Fibroblast of skin of left biceps (primary cell): Measurements from ENCODE around the gene KCTD11.
"Not testable (repeated sequence)": the region's sequence is repeated elsewhere in the genome, so short reads cannot be mapped to it uniquely, and the experiment has no call there.

Experiments used
- DNase-seq, 2 experiments: peaks; one replicate each; pipeline ENCODE4 v3.0.0-alpha.2; 2013; ENCODE audit warnings: low read depth in 2 of 2

KCTD11 gene

GRCh38 chr17:7343250-7343649 is 8.7 kb upstream of the KCTD11 start:
- DNase-seq, result no peak

- no peak for DNase-seq
Observed at GRCh38 chr17:7346761-7347614, 5.0 kb upstream of the KCTD11 start.

GRCh38 chr17:7347630-7348477 is 4.1 kb upstream of the KCTD11 start:
- no peak for DNase-seq

- DNase-seq, result no peak
Observed at GRCh38 chr17:7348478-7349242, 3.3 kb upstream of the KCTD11 start.

- no peak for DNase-seq
Observed at GRCh38 chr17:7352503-7352889, 534 bp downstream of the KCTD11 start.

- DNase-seq, result no peak
Observed at GRCh38 chr17:7352910-7353635, 1.1 kb downstream of the KCTD11 start.

- no peak for DNase-seq
Observed at GRCh38 chr17:7354262-7354843, 2.4 kb downstream of the KCTD11 start.

GRCh38 chr17:7355053-7355452 is 3.1 kb downstream of the KCTD11 start, which contains the start of gene TMEM95:
Gene TMEM95 (plus strand): TSS chr17:7355156. CDS start chr17:7355205, 49 bp downstream.
- no peak for DNase-seq

GRCh38 chr17:7355573-7355972 is 3.6 kb downstream of the KCTD11 start:
- DNase-seq, result no peak

- no peak for DNase-seq
Observed at GRCh38 chr17:7356072-7356549, 4.1 kb downstream of the KCTD11 start.

GRCh38 chr17:7356756-7357155 is 4.8 kb downstream of the KCTD11 start:
- no peak for DNase-seq

GRCh38 chr17:7357381-7357780 is 5.4 kb downstream of the KCTD11 start:
- DNase-seq, result no peak

- no peak for DNase-seq
Observed at GRCh38 chr17:7361906-7362305, 9.9 kb downstream of the KCTD11 start.

GRCh38 chr17:7363311-7363710 is 11.3 kb downstream of the KCTD11 start:
- no peak for DNase-seq

GRCh38 chr17:7365963-7366362 is 14.0 kb downstream of the KCTD11 start:
- DNase-seq, result not testable (repeated sequence)

- DNase-seq, result no peak
Observed at GRCh38 chr17:7367083-7367482, 15.1 kb downstream of the KCTD11 start.

- no peak for DNase-seq
Observed at GRCh38 chr17:7367918-7368598, 16.1 kb downstream of the KCTD11 start.

GRCh38 chr17:7368599-7368994 is 16.6 kb downstream of the KCTD11 start:
- DNase-seq, result not testable (repeated sequence)

GRCh38 chr17:7369825-7370224 is 17.9 kb downstream of the KCTD11 start:
- DNase-seq, result no peak

- no peak for DNase-seq
Observed at GRCh38 chr17:7370853-7371252, 18.9 kb downstream of the KCTD11 start.
